ENCODE measurements around the gene SPARC.

The SPARC gene

DNA sequence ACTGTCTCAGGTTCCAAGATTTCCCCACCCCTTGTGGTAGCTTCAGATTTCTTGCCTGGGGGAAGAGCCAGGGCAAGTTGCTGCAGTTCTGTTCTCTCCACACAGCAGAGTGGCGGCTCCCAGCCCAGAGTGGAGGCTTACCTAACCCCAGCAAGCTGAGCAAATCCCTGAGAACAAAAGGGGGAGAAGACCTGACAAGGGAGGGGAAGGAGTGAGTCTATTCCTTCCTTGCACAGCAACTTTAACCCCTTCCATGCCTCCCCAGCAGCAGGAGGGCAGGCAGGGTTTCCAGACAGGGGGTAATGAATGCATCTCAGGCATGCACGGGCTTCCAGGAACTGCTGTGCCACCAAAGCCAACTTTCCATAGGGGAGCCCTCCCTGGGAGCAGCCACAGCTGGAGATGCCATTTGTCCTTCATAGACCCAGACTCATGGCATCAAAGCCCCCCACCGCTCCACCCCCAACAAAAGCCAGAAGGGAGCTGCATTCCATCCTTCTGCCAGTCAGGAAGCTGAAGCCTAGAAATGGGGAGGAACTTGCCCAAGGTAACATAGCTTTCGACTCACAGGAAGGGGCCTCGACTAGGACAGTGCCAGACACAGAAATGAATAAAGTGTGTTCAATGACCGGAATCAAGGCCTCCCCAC is 66.8 kb downstream of the SPARC start:
- 82% methylated on average over 4 of the region's 6 CpGs for WGBS (ENCODE audit: insufficient coverage)
- ChIA-PET POLR2A (no interaction called here), CTCF (interaction anchor here (1.0 to 1.4 kb wide), 3 partner anchors 8 to 73 kb away, joined by 3 to 4 read pairs (median 3); no protein-coding TSS in a partner anchor)

DNA sequence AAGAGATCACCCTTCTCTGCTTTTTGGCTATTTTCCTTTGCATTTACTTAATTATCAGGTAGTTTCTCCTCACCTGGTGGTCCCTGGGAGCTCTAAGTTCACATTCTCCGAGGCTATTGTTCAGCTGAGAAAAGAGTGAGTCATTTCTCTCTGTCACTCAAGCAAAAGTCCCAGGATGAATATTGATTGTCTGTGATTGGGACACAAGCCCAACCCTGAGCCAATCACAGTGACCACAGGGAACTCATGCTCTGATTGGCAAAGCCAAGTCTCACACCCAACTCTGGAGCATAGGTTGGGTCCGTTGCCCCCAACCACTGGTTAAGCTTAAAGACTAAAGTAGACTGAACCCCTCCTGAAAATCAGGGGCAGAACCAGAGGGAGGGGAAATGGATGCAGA is 67.8 kb downstream of the SPARC start:
- ChIA-PET POLR2A (no interaction called here), CTCF (interaction anchor here (1.1 to 1.4 kb wide), 2 partner anchors 9 to 22 kb away, joined by 3 to 4 read pairs; no protein-coding TSS in a partner anchor)
- WGBS (ENCODE audit: insufficient coverage): no CpG with 5 or more reads among the region's 2 CpGs
- H3K4me3 ChIP-seq (ENCODE audit: control insufficient read depth in 1 of 7, extremely low read depth in 1 of 7, insufficient read depth in 4 of 7, low read depth in 2 of 7, low read length in 6 of 7): no peak overlapping the region
- H3K9me3 ChIP-seq (ENCODE audit: control extremely low read depth in 1 of 5, control insufficient read depth in 4 of 5, insufficient read depth in 2 of 5, low read depth in 1 of 5, low read length in 4 of 5): no peaks in the 10 kb centered on the region
- no peak overlapping the region for H3K27ac ChIP-seq (ENCODE audit: insufficient read depth in 1 of 2, low read depth in 1 of 2, low read length in 2 of 2, poor library complexity in 1 of 2, severe bottlenecking in 2 of 2)
- no peak for DNase-seq
- no peaks in the 10 kb centered on the region for H3K4me1 ChIP-seq (ENCODE audit: control extremely low read depth in 1 of 4, control insufficient read depth in 4 of 4, insufficient read depth in 4 of 4, low read length in 3 of 4)
- no peaks in the 10 kb centered on the region for H3K36me3 ChIP-seq (ENCODE audit: control insufficient read depth in 4 of 4, insufficient read depth in 4 of 4, low read length in 3 of 4)
- peaks cover 0 to 4% (median 0%) of the 10 kb centered on the region in 5 experiments for H3K27me3 ChIP-seq (replicated peaks in 2 of 5; ENCODE audit: control insufficient read depth in 4 of 5, insufficient read depth in 5 of 5, low read length in 4 of 5)

More for the DNA sequence above, 66.8 kb downstream of the SPARC start:
- Histone ChIP-seq H3K9me3 (ENCODE audit: control extremely low read depth in 1 of 5, control insufficient read depth in 4 of 5, insufficient read depth in 2 of 5, low read depth in 1 of 5, low read length in 4 of 5) (no peaks in the 10 kb centered on the region), H3K27me3 (replicated peaks in 2 of 5; ENCODE audit: control insufficient read depth in 4 of 5, insufficient read depth in 5 of 5, low read length in 4 of 5) (peaks cover 0 to 4% (median 0%) of the 10 kb centered on the region in 5 experiments), H3K36me3 (ENCODE audit: control insufficient read depth in 4 of 4, insufficient read depth in 4 of 4, low read length in 3 of 4) (no peaks in the 10 kb centered on the region), H3K4me1 (ENCODE audit: control extremely low read depth in 1 of 4, control insufficient read depth in 4 of 4, insufficient read depth in 4 of 4, low read length in 3 of 4) (no peaks in the 10 kb centered on the region), H3K4me3 (ENCODE audit: control insufficient read depth in 1 of 7, extremely low read depth in 1 of 7, insufficient read depth in 4 of 7, low read depth in 2 of 7, low read length in 6 of 7) (no peak overlapping the region), H3K27ac (ENCODE audit: insufficient read depth in 1 of 2, low read depth in 1 of 2, low read length in 2 of 2, poor library complexity in 1 of 2, severe bottlenecking in 2 of 2) (no peak overlapping the region)
- DNase-seq: no peak

DNA sequence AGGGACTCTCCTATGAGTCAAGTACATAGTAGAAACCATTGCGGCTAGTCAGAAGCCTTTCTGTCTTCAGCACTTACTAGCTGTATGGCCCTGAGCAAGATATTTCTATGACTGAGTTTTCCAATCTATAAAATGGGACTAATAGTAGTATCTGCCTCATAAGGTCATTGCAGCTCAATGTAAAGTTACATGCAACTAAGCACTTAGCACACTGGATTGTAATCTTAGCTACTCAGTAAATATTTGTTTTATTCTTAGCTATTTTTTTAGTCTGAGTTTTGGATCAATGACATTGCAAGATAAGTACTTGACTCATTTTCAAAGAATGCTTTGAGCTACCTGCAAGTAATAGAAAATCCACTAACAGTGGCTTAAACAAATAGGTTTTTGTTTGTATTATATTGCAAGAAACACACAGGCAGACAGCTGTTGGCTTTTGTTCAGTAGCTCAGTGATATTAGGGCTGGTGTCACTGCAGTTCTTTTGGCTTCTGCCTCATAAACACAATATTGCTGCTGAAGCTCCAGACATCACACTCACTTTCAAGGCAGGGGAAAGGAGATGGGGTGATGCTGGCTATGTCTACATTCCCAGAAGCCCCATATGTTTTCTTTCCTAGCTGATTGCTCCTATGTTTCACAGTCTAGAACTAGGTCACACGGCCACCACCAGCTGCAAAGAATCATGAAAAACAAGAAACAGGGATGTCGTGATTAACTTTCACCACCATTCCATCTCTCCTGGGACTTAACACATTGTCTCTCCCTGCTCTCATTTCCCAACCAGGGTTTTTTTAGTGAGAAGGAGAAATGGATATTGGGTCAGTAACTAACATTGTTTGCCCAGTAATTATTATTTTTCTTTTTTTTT is 68.6 kb downstream of the SPARC start:
- no peak for DNase-seq
- Histone ChIP-seq H3K27me3 (replicated peaks in 2 of 5; ENCODE audit: control insufficient read depth in 4 of 5, insufficient read depth in 5 of 5, low read length in 4 of 5) (peaks cover 0 to 4% (median 0%) of the 10 kb centered on the region in 5 experiments), H3K4me1 (ENCODE audit: control extremely low read depth in 1 of 4, control insufficient read depth in 4 of 4, insufficient read depth in 4 of 4, low read length in 3 of 4) (peaks cover 0 to 7% (median 3%) of the 10 kb centered on the region in 4 experiments), H3K36me3 (ENCODE audit: control insufficient read depth in 4 of 4, insufficient read depth in 4 of 4, low read length in 3 of 4) (no peaks in the 10 kb centered on the region), H3K4me3 (ENCODE audit: control insufficient read depth in 1 of 7, extremely low read depth in 1 of 7, insufficient read depth in 4 of 7, low read depth in 2 of 7, low read length in 6 of 7) (no peak overlapping the region), H3K9me3 (ENCODE audit: control extremely low read depth in 1 of 5, control insufficient read depth in 4 of 5, insufficient read depth in 2 of 5, low read depth in 1 of 5, low read length in 4 of 5) (no peaks in the 10 kb centered on the region), H3K27ac (ENCODE audit: insufficient read depth in 1 of 2, low read depth in 1 of 2, low read length in 2 of 2, poor library complexity in 1 of 2, severe bottlenecking in 2 of 2) (no peak overlapping the region)
- 100% methylated on average over 1 of the region's 3 CpGs for WGBS (ENCODE audit: insufficient coverage)
- CTCF ChIA-PET: interaction anchor here (1.1 to 1.9 kb wide), 2 partner anchors 13 to 26 kb away, joined by 3 to 5 read pairs; no protein-coding TSS in a partner anchor
- POLR2A ChIA-PET: no interaction called here

DNA sequence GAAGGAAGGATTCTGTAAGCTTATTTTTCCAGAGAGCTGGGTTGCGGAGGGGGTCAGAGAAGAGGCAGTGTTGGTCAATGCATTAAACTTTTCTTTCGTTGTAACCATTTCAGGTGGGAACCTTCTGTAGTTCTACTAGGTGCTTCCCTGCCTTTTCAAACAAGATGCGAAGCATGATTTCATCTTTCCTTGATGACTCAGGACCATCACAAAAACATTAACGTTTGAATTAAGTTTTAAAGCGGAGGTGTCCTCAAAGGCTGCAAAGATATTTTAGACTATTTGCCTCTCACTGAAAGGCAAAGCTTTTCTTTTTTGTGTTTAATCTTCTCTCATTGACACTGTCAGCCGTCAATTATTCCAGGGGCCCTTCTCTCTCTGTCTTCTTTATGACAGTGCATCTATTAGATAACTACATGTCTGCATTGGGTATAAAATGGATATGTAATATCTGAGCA is 69.3 kb downstream of the SPARC start:
- ChIA-PET CTCF (interaction anchor here (1.1 to 1.9 kb wide), 2 partner anchors 12 to 26 kb away, joined by 3 to 5 read pairs; no protein-coding TSS in a partner anchor), POLR2A (no interaction called here)
- whole genome bisulfite sequencing (ENCODE audit: insufficient coverage): 94% methylated on average over 5 of the region's 6 CpGs
- H3K9me3 ChIP-seq (ENCODE audit: control extremely low read depth in 1 of 5, control insufficient read depth in 4 of 5, insufficient read depth in 2 of 5, low read depth in 1 of 5, low read length in 4 of 5): no peaks in the 10 kb centered on the region
- peaks cover 0 to 13% (median 5%) of the 10 kb centered on the region in 4 experiments for H3K4me1 ChIP-seq (ENCODE audit: control extremely low read depth in 1 of 4, control insufficient read depth in 4 of 4, insufficient read depth in 4 of 4, low read length in 3 of 4)
- H3K27me3 ChIP-seq (replicated peaks in 2 of 5; ENCODE audit: control insufficient read depth in 4 of 5, insufficient read depth in 5 of 5, low read length in 4 of 5): peaks cover 0 to 4% (median 0%) of the 10 kb centered on the region in 5 experiments
- no peak overlapping the region for H3K4me3 ChIP-seq (ENCODE audit: control insufficient read depth in 1 of 7, extremely low read depth in 1 of 7, insufficient read depth in 4 of 7, low read depth in 2 of 7, low read length in 6 of 7)
- no peaks in the 10 kb centered on the region for H3K36me3 ChIP-seq (ENCODE audit: control insufficient read depth in 4 of 4, insufficient read depth in 4 of 4, low read length in 3 of 4)
- no peak for DNase-seq
- H3K27ac ChIP-seq (ENCODE audit: insufficient read depth in 1 of 2, low read depth in 1 of 2, low read length in 2 of 2, poor library complexity in 1 of 2, severe bottlenecking in 2 of 2): no peak overlapping the region

GRCh38 chr5:151615431-151615830 is 71.3 kb downstream of the SPARC start:
- Histone ChIP-seq H3K4me1 (ENCODE audit: control extremely low read depth in 1 of 4, control insufficient read depth in 4 of 4, insufficient read depth in 4 of 4, low read length in 3 of 4) (peaks cover 0 to 13% (median 5%) of the 10 kb centered on the region in 4 experiments), H3K4me3 (ENCODE audit: control insufficient read depth in 1 of 7, extremely low read depth in 1 of 7, insufficient read depth in 4 of 7, low read depth in 2 of 7, low read length in 6 of 7) (no peak overlapping the region), H3K27me3 (replicated peaks in 2 of 5; ENCODE audit: control insufficient read depth in 4 of 5, insufficient read depth in 5 of 5, low read length in 4 of 5) (peaks cover 0 to 4% (median 0%) of the 10 kb centered on the region in 5 experiments), H3K36me3 (ENCODE audit: control insufficient read depth in 4 of 4, insufficient read depth in 4 of 4, low read length in 3 of 4) (no peaks in the 10 kb centered on the region), H3K27ac (ENCODE audit: insufficient read depth in 1 of 2, low read depth in 1 of 2, low read length in 2 of 2, poor library complexity in 1 of 2, severe bottlenecking in 2 of 2) (no peak overlapping the region), H3K9me3 (ENCODE audit: control extremely low read depth in 1 of 5, control insufficient read depth in 4 of 5, insufficient read depth in 2 of 5, low read depth in 1 of 5, low read length in 4 of 5) (no peaks in the 10 kb centered on the region)
- POLR2A ChIA-PET: no interaction called here
- CTCF ChIA-PET: no interaction called here
- DNase-seq: no peak
- WGBS (ENCODE audit: insufficient coverage): 86% methylated on average over 1 of the region's 4 CpGs

DNA sequence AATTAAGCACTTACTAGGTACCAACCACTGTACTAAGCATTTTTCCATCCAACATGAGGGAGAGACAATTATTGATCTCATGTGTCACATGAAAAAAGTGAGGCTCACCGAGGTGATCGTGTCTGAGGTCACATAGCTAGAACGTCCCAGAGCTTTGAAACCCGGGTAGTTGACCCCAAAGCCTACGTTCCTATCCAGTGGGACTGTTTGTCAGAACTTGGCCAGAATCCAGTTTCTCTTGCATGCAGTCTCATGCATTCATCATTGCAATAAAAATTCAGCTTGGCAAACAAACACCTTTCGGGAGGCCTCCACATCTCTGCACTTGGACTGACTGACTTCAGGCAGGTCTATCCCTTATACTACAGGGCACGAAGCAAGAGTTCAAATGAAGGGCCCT is 72.2 kb downstream of the SPARC start:
- no peak for DNase-seq
- Histone ChIP-seq H3K4me3 (ENCODE audit: control insufficient read depth in 1 of 7, extremely low read depth in 1 of 7, insufficient read depth in 4 of 7, low read depth in 2 of 7, low read length in 6 of 7) (no peak overlapping the region), H3K4me1 (ENCODE audit: control extremely low read depth in 1 of 4, control insufficient read depth in 4 of 4, insufficient read depth in 4 of 4, low read length in 3 of 4) (peaks cover 0 to 13% (median 5%) of the 10 kb centered on the region in 4 experiments), H3K36me3 (ENCODE audit: control insufficient read depth in 4 of 4, insufficient read depth in 4 of 4, low read length in 3 of 4) (no peaks in the 10 kb centered on the region), H3K27ac (ENCODE audit: insufficient read depth in 1 of 2, low read depth in 1 of 2, low read length in 2 of 2, poor library complexity in 1 of 2, severe bottlenecking in 2 of 2) (no peak overlapping the region), H3K27me3 (replicated peaks in 2 of 5; ENCODE audit: control insufficient read depth in 4 of 5, insufficient read depth in 5 of 5, low read length in 4 of 5) (peaks cover 0 to 4% (median 0%) of the 10 kb centered on the region in 5 experiments), H3K9me3 (ENCODE audit: control extremely low read depth in 1 of 5, control insufficient read depth in 4 of 5, insufficient read depth in 2 of 5, low read depth in 1 of 5, low read length in 4 of 5) (no peaks in the 10 kb centered on the region)
- 98% methylated on average over 7 of the region's 7 CpGs for WGBS (ENCODE audit: insufficient coverage)
- ChIA-PET POLR2A (no interaction called here), CTCF (interaction anchor here (1.1 to 1.7 kb wide), 3 partner anchors 11 to 37 kb away, joined by 3 read pairs; no protein-coding TSS in a partner anchor)

Measured in common myeloid progenitor, CD34-positive (primary cell).